IPS-20b (cell line): ENCODE data around the gene UBR2.
"Not testable (repeated sequence)": the region's sequence is repeated elsewhere in the genome, so short reads cannot be mapped to it uniquely, and the experiment has no call there.

Source experiments
- H3K27ac ChIP-seq: one replicate; pipeline ENCODE4 v1.5.1; 2013; ENCODE audit warnings: low read length
- H3K27me3 ChIP-seq: 2 replicates; pipeline ENCODE4 v1.6.1; 2013; ENCODE audit warnings: mild to moderate bottlenecking, low read length, inconsistent platforms; ENCODE audit not compliant: insufficient read depth
- H3K36me3 ChIP-seq: 2 replicates; pipeline ENCODE4 v1.6.1; 2013; ENCODE audit warnings: low read depth, mild to moderate bottlenecking, inconsistent platforms, low read length, moderate library complexity; ENCODE audit not compliant: insufficient read depth
- H3K4me1 ChIP-seq: 2 replicates; pipeline ENCODE4 v1.6.1; 2013; ENCODE audit warnings: mild to moderate bottlenecking, control low read depth, inconsistent platforms, low read length, moderate library complexity; ENCODE audit not compliant: insufficient read depth
- H3K4me3 ChIP-seq: 2 replicates; pipeline ENCODE4 v1.5.1; 2013; ENCODE audit warnings: mild to moderate bottlenecking, low read length, inconsistent platforms
- H3K9ac ChIP-seq: 2 replicates; pipeline ENCODE4 v1.6.1; 2013; ENCODE audit warnings: low read depth, mild to moderate bottlenecking, inconsistent platforms, low read length, moderate library complexity
- H3K9me3 ChIP-seq: 2 replicates; pipeline ENCODE4 v1.6.1; 2013; ENCODE audit warnings: mild to moderate bottlenecking, low read depth, low read length, inconsistent platforms; ENCODE audit not compliant: insufficient read depth

Gene UBR2

DNA sequence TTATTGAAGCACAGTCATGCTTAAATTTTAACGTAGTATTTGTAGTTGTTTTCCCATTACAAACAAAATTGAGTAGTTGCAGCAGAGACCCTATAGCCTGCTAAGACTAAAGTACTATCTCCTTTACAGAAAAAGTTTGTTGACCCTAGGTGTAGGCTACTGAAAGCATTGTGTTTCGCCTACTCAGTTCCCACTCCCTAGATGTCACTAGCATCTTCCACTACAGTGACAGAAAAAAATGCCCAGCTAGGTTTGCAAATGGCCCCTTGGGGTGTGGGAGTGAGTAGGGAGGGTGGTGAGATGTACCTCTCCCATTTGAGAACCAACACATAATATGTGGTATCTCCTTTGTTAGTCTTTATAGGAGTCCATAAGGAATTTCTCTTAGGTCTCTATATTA is 34.5 kb downstream of the UBR2 start:
- Histone ChIP-seq H3K36me3 (peaks cover 12% of the 10 kb centered on the region), H3K9ac (no peak overlapping the region)

GRCh38 chr6:42599558-42599957 is 35.7 kb downstream of the UBR2 start:
- Histone ChIP-seq H3K36me3 (no peaks in the 10 kb centered on the region), H3K27ac (no peak overlapping the region), H3K27me3 (no peaks in the 10 kb centered on the region), H3K9ac (no peak overlapping the region), H3K4me3 (no peak overlapping the region), H3K4me1 (no peaks in the 10 kb centered on the region), H3K9me3 (no peaks in the 10 kb centered on the region)

More for the DNA sequence above, 34.5 kb downstream of the UBR2 start:
- no peak overlapping the region for H3K4me3 ChIP-seq
- no peaks in the 10 kb centered on the region for H3K27me3 ChIP-seq
- no peak overlapping the region for H3K27ac ChIP-seq
- H3K9me3 ChIP-seq: no peaks in the 10 kb centered on the region
- H3K4me1 ChIP-seq: no peaks in the 10 kb centered on the region

DNA sequence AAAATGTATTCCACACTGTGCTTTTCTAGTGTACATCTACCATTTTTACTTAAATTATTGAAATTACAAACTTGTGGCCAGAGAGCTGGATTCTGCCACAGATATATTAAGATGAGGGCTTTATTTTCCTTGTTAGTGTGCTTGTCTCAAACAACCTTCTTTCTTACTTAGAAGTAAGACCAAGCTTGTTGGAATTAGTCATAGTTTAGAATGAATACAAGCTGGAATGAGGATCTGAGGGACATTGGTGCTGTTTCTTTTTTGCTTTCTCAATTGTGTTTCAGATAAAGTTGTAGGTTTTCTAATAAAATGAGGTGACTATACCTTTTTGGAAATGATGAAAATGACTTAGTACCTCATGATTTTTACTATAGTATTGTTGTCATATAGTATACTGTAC is 40.3 kb downstream of the UBR2 start:
- Histone ChIP-seq H3K27me3 (no peaks in the 10 kb centered on the region), H3K4me3 (no peak overlapping the region), H3K36me3 (peaks cover 13% of the 10 kb centered on the region; the same call in 1 of the 2 replicates)

DNA sequence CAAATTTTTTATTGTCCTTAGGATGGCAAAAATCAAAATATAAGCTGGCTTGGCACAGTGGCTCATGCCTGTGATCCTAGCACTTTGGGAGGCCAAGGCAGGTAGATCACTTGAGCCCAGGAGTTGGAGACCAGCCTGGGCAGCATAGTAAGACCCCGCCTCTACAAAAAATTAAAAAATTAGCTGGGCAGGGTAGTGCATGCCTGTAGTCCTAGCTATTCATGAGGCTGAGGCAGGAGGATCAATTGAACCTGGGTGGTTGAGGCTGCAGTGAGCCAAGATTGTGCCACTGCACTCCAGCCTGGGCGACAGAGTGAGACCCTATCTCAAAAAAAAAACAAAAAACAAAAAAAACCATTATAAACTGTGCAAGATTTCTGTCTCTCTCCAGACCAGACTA is 40.9 kb downstream of the UBR2 start:
- not testable (repeated sequence) for H3K4me3 ChIP-seq, H3K9ac ChIP-seq, H3K4me1 ChIP-seq, H3K9me3 ChIP-seq, H3K27me3 ChIP-seq, H3K27ac ChIP-seq
- H3K36me3 ChIP-seq: peaks cover 13% of the 10 kb centered on the region; the same call in 1 of the 2 replicates

More for the DNA sequence above, 40.3 kb downstream of the UBR2 start:
- Histone ChIP-seq H3K9ac (no peak overlapping the region), H3K9me3 (no peaks in the 10 kb centered on the region), H3K27ac (no peak overlapping the region), H3K4me1 (no peaks in the 10 kb centered on the region)

DNA sequence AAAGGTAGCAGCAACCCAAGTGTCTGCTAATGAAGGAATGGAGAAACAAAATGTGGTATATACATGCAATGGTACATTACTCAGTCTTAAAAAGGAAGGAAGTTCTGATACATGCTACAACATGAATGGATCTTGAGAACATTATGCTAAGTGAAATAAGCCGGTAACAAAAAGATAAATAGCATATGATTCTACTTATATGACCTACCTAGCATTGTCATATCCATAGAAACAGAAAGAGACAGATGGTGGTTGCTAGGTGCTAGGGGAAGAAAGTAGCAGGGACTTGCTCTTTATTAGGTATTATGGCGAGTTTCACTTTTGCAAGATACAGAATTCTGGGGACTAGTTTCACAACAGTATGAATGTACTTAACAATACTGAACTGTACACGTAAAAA is 46.6 kb downstream of the UBR2 start:
- no peaks in the 10 kb centered on the region for H3K4me1 ChIP-seq
- no peak overlapping the region for H3K27ac ChIP-seq
- no peak overlapping the region for H3K4me3 ChIP-seq
- H3K9me3 ChIP-seq: no peaks in the 10 kb centered on the region
- peaks cover 20% of the 10 kb centered on the region for H3K36me3 ChIP-seq
- H3K9ac ChIP-seq: no peak overlapping the region
- no peaks in the 10 kb centered on the region for H3K27me3 ChIP-seq

DNA sequence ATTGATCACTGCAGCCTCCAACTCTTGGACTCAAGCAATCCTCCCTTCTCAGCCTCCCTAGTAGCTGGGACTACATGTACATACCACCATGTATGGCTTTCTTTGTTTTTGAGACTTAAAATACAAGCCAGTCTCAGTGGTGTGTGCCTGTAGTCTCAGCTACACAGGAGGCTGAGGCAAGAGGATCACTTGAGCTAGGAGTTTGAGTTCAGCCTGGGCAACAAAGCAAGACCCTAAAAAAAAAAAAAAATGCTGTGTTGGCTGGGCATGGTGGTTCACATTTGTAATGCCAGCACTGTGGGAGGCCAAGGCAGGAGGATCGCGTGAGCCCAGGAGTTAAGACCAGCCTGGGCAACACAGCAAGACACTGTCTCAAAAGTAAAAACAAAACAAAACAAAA is 51.7 kb downstream of the UBR2 start:
- Histone ChIP-seq H3K9me3 (no peaks in the 10 kb centered on the region), H3K27me3 (no peaks in the 10 kb centered on the region), H3K9ac (no peak overlapping the region), H3K4me3 (no peak overlapping the region), H3K27ac (no peak overlapping the region), H3K36me3 (peaks cover 26% of the 10 kb centered on the region), H3K4me1 (peaks cover 15% of the 10 kb centered on the region; the same call in 1 of the 2 replicates)

- Histone ChIP-seq H3K27me3 (no peaks in the 10 kb centered on the region), H3K36me3 (peaks cover 32% of the 10 kb centered on the region), H3K9ac (no peak overlapping the region), H3K4me1 (peaks cover 15% of the 10 kb centered on the region; the same call in 1 of the 2 replicates), H3K9me3 (no peaks in the 10 kb centered on the region), H3K27ac (no peak overlapping the region), H3K4me3 (no peak overlapping the region)
These were observed 52.9 kb downstream of the UBR2 start for GRCh38 chr6:42616716-42617115.

GRCh38 chr6:42618105-42618504 is 54.3 kb downstream of the UBR2 start:
- H3K9me3 ChIP-seq: no peaks in the 10 kb centered on the region
- H3K9ac ChIP-seq: no peak overlapping the region
- H3K4me3 ChIP-seq: 0 out of 2 replicates have a peak overlapping the region, but pooled peaks have one; percentile 17
- peaks cover 15% of the 10 kb centered on the region; the same call in 1 of the 2 replicates for H3K4me1 ChIP-seq
- H3K27ac ChIP-seq: no peak overlapping the region
- H3K27me3 ChIP-seq: no peaks in the 10 kb centered on the region
- H3K36me3 ChIP-seq: peaks cover 32% of the 10 kb centered on the region

GRCh38 chr6:42618686-42619085 is 54.9 kb downstream of the UBR2 start:
- peaks cover 32% of the 10 kb centered on the region for H3K36me3 ChIP-seq
- peaks cover 15% of the 10 kb centered on the region; the same call in 1 of the 2 replicates for H3K4me1 ChIP-seq
- H3K27me3 ChIP-seq: no peaks in the 10 kb centered on the region
- H3K9me3 ChIP-seq: no peaks in the 10 kb centered on the region
- no peak overlapping the region for H3K27ac ChIP-seq
- H3K4me3 ChIP-seq: peak overlapping the region; percentile 17; the same call in 1 of the 2 replicates
- no peak overlapping the region for H3K9ac ChIP-seq

GRCh38 chr6:42619963-42620362 is 56.1 kb downstream of the UBR2 start:
- H3K9ac ChIP-seq: no peak overlapping the region
- H3K4me3 ChIP-seq: no peak overlapping the region
- H3K27ac ChIP-seq: no peak overlapping the region
- H3K36me3 ChIP-seq: peaks cover 29% of the 10 kb centered on the region
- H3K4me1 ChIP-seq: peaks cover 15% of the 10 kb centered on the region; the same call in 1 of the 2 replicates
- H3K27me3 ChIP-seq: no peaks in the 10 kb centered on the region
- no peaks in the 10 kb centered on the region for H3K9me3 ChIP-seq

- H3K36me3 ChIP-seq: peaks cover 25% of the 10 kb centered on the region
- H3K4me3 ChIP-seq: no peak overlapping the region
- no peaks in the 10 kb centered on the region for H3K27me3 ChIP-seq
- no peaks in the 10 kb centered on the region for H3K9me3 ChIP-seq
- no peak overlapping the region for H3K27ac ChIP-seq
- no peaks in the 10 kb centered on the region for H3K4me1 ChIP-seq
- no peak overlapping the region for H3K9ac ChIP-seq
These were observed 60.8 kb downstream of the UBR2 start for GRCh38 chr6:42624601-42625000.

DNA sequence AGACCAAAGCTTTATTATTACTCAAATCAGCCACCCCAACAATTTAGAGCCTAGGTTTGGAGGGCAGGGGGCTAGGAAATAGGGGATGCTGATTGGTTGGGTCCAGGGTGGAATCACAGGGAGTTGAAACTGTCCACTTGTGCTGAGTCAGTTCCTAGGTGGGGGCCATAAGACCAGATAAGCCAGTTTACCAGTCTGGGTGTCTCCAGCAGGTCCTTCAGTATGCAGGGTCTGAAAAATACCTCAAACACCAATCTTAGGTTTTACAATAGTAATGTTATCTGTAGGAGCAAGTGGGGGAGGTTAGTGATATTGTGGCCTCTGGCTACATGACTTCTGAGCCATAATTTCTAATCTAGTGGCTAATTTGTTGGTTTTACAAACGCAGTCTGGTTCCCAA is 63.2 kb downstream of the UBR2 start:
- no peaks in the 10 kb centered on the region for H3K27me3 ChIP-seq
- peaks cover 19% of the 10 kb centered on the region for H3K36me3 ChIP-seq
- no peak overlapping the region for H3K9ac ChIP-seq
- no peaks in the 10 kb centered on the region for H3K4me1 ChIP-seq
- no peaks in the 10 kb centered on the region for H3K9me3 ChIP-seq
- no peak overlapping the region for H3K4me3 ChIP-seq
- no peak overlapping the region for H3K27ac ChIP-seq
